Stomach smooth muscle (tissue), 2 donors: ENCODE measurements around the gene FAXDC2.

ENCODE experiments used
- H3K27ac ChIP-seq: one replicate; pipeline ENCODE4 v1.7.0; 2013; ENCODE audit warnings: mild to moderate bottlenecking, low read length, inconsistent platforms
- H3K27me3 ChIP-seq, 2 donors: one replicate each; pipeline ENCODE4 v1.7.0; 2013; ENCODE audit warnings: low read length in 2 of 2; ENCODE audit not compliant: insufficient read depth in 2 of 2, control insufficient read depth in 1 of 2
- H3K36me3 ChIP-seq, 2 donors: one replicate each; pipeline ENCODE4 v1.7.0; 2013; ENCODE audit warnings: low read length in 2 of 2; ENCODE audit not compliant: control insufficient read depth in 2 of 2, insufficient read depth in 2 of 2
- H3K4me1 ChIP-seq: one replicate; pipeline ENCODE4 v1.7.0; 2013; ENCODE audit warnings: low read length; ENCODE audit not compliant: control insufficient read depth, insufficient read depth
- H3K4me3 ChIP-seq, 2 donors: one replicate each; pipeline ENCODE4 v1.7.0; 2013; ENCODE audit warnings: low read length in 2 of 2
- H3K9ac ChIP-seq, 2 donors: one replicate each; pipeline ENCODE4 v1.7.0; 2013; ENCODE audit warnings: low read length in 2 of 2, mild to moderate bottlenecking in 1 of 2
- H3K9me3 ChIP-seq, 2 donors: one replicate each; pipeline ENCODE4 v1.7.0; 2013; ENCODE audit warnings: low read length in 2 of 2; ENCODE audit not compliant: control insufficient read depth in 2 of 2
- donor health status: healthy.
- donor health status: Pancreatic carcinoma.

FAXDC2 gene

GRCh38 chr5:154795235-154795596 lies 55.2 kb downstream of the FAXDC2 start:
- Histone ChIP-seq H3K9me3 (no peaks in the 10 kb centered on the region), H3K36me3 (peaks cover 42 to 51% of the 10 kb centered on the region in 2 donors), H3K4me3 (no peak overlapping the region), H3K27me3 (no peaks in the 10 kb centered on the region), H3K27ac (no peak overlapping the region), H3K4me1 (no peaks in the 10 kb centered on the region), H3K9ac (no peak overlapping the region)

- no peaks in the 10 kb centered on the region for H3K4me1 ChIP-seq
- no peak overlapping the region for H3K4me3 ChIP-seq
- no peaks in the 10 kb centered on the region for H3K27me3 ChIP-seq
- no peak overlapping the region for H3K27ac ChIP-seq
- H3K36me3 ChIP-seq: peaks cover 39 to 48% of the 10 kb centered on the region in 2 donors
- no peak overlapping the region for H3K9ac ChIP-seq
- no peaks in the 10 kb centered on the region for H3K9me3 ChIP-seq
These were observed 55.7 kb downstream of the FAXDC2 start for GRCh38 chr5:154794525-154795234.

- Histone ChIP-seq H3K4me3 (no peak overlapping the region), H3K27me3 (no peaks in the 10 kb centered on the region), H3K27ac (no peak overlapping the region), H3K9me3 (no peaks in the 10 kb centered on the region), H3K9ac (no peak overlapping the region), H3K36me3 (peaks cover 33 to 41% of the 10 kb centered on the region in 2 donors), H3K4me1 (no peaks in the 10 kb centered on the region)
These were observed 56.5 kb downstream of the FAXDC2 start for GRCh38 chr5:154793599-154794524.

DNA sequence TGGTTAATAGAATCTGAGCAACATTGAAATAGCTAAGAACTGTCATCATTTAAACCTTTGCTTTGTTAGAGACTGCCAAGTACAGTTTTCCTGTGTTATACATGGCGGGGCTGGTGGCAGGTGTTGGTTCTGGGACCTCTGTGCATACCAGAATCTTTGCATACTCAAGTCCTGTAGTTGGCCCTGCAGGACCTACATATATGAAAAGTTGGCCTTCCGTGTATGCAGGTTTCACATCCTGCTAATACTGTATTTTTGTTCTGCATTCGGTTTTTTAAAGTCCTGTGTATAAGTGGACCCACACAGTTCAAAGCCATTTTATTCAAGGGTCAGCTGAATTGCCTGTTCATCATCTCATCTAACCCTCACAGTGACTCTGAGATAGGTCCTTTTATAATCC lies 58.9 kb downstream of the FAXDC2 start:
- H3K36me3 ChIP-seq: peaks cover 26 to 36% of the 10 kb centered on the region in 2 donors
- no peaks in the 10 kb centered on the region for H3K27me3 ChIP-seq
- H3K9me3 ChIP-seq: no peaks in the 10 kb centered on the region
- H3K4me1 ChIP-seq: peaks cover 15% of the 10 kb centered on the region
- no peak overlapping the region for H3K4me3 ChIP-seq
- no peak overlapping the region for H3K27ac ChIP-seq
- no peak overlapping the region for H3K9ac ChIP-seq

DNA sequence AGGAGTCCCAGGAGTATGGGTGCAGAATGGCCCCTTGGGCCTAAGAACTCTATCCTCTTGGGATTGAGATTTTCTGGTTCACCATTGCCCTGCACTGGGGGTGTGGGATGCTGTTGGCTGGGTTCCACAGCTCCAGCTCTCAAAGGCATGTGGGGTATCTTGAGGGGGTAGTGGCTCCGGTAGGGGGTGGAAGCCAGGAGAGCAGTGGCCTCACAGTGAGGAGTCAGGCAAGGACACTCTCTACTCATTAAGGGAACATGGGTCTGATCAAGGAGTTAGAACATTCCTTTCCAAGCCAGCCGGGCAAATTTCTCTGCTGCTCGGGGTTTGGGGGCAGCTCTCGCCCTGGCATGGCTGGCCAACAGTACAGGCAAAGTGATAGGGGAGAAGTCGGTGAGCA lies 62.2 kb downstream of the FAXDC2 start:
- Histone ChIP-seq H3K36me3 (peaks cover 13 to 16% of the 10 kb centered on the region in 2 donors), H3K9ac (no peak overlapping the region), H3K4me3 (no peak overlapping the region), H3K27me3 (no peaks in the 10 kb centered on the region), H3K4me1 (peaks cover 30% of the 10 kb centered on the region), H3K27ac (no peak overlapping the region), H3K9me3 (no peaks in the 10 kb centered on the region)

GRCh38 chr5:154786414-154786813 lies 64.0 kb downstream of the FAXDC2 start:
- no peaks in the 10 kb centered on the region for H3K27me3 ChIP-seq
- H3K4me1 ChIP-seq: peaks cover 44% of the 10 kb centered on the region
- H3K4me3 ChIP-seq: no peak overlapping the region
- peaks cover 6 to 7% of the 10 kb centered on the region in 2 donors for H3K36me3 ChIP-seq
- H3K27ac ChIP-seq: no peak overlapping the region
- H3K9me3 ChIP-seq: no peaks in the 10 kb centered on the region
- H3K9ac ChIP-seq: no peak overlapping the region

GRCh38 chr5:154784856-154785255 lies 65.5 kb downstream of the FAXDC2 start:
- Histone ChIP-seq H3K4me1 (peaks cover 47% of the 10 kb centered on the region), H3K9me3 (no peaks in the 10 kb centered on the region)

DNA sequence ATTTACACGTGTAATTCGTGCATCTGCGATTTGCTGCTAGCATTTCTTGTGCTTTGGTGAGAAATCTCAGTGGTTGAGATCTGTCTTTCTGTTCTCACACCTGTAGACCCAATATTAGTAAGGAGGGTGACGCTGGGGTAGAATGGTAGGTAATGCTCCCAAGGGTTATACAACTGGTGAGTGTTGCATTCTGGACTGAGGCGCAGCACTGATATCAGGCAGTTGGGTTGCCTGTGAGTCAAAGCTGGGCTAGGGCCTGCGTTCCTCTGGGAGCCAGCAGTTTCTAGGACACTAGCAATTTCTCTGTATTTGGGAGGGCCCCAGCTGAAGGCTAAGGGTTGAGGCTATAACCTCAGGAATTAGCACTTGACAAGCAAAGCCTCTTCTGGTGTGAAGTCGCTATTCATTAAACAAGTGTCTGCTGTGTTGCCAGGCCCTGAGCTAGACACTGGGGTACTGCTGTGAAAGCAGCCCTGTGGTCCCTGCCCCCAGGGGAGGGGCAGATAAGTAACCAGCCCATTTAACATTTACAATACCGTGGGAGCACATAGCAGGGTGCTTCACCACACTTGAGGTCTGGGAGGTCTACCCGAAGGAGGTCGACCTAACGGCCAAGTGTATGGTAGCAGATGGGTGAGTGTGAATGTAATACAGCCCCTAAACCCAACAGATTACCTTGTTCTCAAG lies 66.5 kb downstream of the FAXDC2 start:
- no peaks in the 10 kb centered on the region for H3K27me3 ChIP-seq
- H3K27ac ChIP-seq: no peak overlapping the region
- H3K36me3 ChIP-seq: no peaks in the 10 kb centered on the region
- H3K4me3 ChIP-seq: peak overlapping the region in 1 of 2 donors; percentile 11
- H3K9ac ChIP-seq: peak overlapping the region in 1 of 2 donors; percentile 29
- H3K4me1 ChIP-seq: peaks cover 52% of the 10 kb centered on the region
- no peaks in the 10 kb centered on the region for H3K9me3 ChIP-seq

More at GRCh38 chr5:154784856-154785255, 65.5 kb downstream of the FAXDC2 start:
- Histone ChIP-seq H3K27me3 (no peaks in the 10 kb centered on the region), H3K36me3 (no peaks in the 10 kb centered on the region), H3K9ac (no peak overlapping the region), H3K27ac (no peak overlapping the region), H3K4me3 (no peak overlapping the region)

GRCh38 chr5:154782812-154783592 lies 67.4 kb downstream of the FAXDC2 start:
- H3K27me3 ChIP-seq: no peaks in the 10 kb centered on the region
- no peak overlapping the region for H3K9ac ChIP-seq
- no peaks in the 10 kb centered on the region for H3K9me3 ChIP-seq
- no peak overlapping the region for H3K27ac ChIP-seq
- H3K4me1 ChIP-seq: peaks cover 54% of the 10 kb centered on the region
- no peaks in the 10 kb centered on the region for H3K36me3 ChIP-seq
- no peak overlapping the region for H3K4me3 ChIP-seq

GRCh38 chr5:154782326-154782725 lies 68.1 kb downstream of the FAXDC2 start:
- Histone ChIP-seq H3K9ac (no peak overlapping the region), H3K27me3 (no peaks in the 10 kb centered on the region), H3K9me3 (no peaks in the 10 kb centered on the region), H3K4me1 (peaks cover 48% of the 10 kb centered on the region), H3K4me3 (peak overlapping the region in 1 of 2 donors; percentile 15), H3K27ac (no peak overlapping the region), H3K36me3 (no peaks in the 10 kb centered on the region)
